GM12873 (cell line): ENCODE measurements around the gene GRB7.

Source experiments
- TF ChIP-seq, protein P1 (sequence below): IDR thresholded peaks from 2 replicates; pipeline ENCODE4 v1.5.1; 2012; ENCODE audit warnings: low read depth, mild to moderate bottlenecking, moderate library complexity, low read length, control low read depth; ENCODE audit not compliant: insufficient read depth; ENCODE audit errors: missing control alignments

The GRB7 gene

DNA sequence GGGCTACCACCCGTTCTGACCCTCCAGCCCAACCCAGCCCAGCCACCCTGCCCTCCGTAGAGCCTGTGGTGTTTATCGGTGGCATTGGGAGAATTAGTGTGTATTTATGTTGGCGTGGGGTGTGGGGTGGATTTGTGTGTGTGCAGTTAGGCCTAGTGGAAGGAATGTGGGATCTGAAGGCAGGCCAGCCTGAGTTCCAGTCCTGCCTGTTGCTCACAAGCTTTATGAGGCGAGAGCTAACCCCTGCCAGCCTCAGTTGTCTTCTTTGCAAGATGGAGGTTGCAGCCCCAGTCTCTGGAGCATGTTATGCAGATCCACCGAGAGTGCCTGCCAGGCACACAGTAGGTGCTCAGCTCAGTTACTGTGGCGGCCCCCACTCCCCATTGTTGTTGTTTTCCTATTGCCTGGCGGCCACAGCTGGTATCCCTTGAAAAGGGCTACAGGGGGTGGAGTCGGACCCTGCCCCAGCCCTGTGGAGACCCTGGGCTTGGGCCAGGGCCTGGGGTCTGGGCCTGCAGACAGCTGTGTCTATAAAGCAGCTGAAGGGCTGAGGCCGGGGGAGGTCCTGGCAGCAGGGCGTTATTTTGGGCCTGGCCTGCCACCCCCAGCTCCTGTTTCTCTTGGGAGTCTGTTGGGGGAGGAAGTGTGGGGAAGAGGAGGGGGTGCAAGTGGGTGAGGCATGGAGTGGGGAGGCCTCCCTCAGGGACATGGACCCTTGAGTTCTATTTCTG lies 32.8 kb upstream of the GRB7 start:
- TF ChIP-seq, protein P1, sequence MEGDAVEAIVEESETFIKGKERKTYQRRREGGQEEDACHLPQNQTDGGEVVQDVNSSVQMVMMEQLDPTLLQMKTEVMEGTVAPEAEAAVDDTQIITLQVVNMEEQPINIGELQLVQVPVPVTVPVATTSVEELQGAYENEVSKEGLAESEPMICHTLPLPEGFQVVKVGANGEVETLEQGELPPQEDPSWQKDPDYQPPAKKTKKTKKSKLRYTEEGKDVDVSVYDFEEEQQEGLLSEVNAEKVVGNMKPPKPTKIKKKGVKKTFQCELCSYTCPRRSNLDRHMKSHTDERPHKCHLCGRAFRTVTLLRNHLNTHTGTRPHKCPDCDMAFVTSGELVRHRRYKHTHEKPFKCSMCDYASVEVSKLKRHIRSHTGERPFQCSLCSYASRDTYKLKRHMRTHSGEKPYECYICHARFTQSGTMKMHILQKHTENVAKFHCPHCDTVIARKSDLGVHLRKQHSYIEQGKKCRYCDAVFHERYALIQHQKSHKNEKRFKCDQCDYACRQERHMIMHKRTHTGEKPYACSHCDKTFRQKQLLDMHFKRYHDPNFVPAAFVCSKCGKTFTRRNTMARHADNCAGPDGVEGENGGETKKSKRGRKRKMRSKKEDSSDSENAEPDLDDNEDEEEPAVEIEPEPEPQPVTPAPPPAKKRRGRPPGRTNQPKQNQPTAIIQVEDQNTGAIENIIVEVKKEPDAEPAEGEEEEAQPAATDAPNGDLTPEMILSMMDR = no peak

DNA sequence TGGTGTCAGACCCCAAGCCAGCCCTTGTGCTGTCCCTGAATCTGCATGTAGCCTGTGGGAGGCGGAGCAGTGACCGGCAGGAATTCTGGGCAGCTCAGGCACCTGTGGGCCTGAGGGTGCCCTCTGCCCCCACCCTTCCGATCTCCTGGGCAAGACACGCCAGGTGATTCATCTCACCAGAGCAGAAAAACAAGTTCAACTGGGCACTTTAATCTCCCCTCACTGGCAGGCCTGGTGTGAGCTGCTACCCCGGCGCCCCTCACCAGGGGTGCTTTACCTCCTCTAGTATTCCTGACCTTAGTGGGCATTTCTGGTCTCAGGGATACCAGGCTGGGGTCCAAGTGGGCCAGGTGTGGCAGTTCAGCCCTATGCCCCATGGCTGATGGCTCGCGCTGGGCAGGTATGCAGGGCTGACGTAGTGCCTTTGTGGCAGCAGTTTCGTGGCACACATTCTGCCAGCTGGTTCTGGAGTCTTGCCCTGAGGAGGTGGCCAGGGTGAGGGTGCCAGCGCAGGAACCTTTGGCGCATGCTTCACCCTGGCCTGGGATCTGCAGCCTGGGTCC lies 31.9 kb upstream of the GRB7 start:
- TF ChIP-seq, protein P1 = no peak

DNA sequence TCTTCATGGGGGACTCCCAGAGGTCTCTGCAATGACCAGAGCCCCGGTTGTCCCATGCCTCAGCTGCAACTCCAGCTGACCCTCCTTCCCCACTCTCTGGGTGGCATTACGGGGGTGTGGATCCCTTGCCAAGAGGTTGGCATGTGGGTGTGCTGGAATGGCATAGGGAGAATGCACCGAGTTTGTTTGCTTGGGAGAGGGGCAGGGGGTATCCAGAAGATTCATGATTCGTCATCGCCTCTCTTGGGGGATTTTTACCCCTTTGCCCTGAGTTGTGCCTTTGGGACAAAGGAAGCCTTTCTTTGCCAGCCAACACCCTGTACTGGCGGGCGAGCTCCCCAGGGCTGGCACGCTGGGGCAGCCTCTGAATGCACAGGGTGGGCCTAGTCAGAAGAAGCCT lies 31.4 kb upstream of the GRB7 start:
- TF ChIP-seq, protein P1 = no peak

DNA sequence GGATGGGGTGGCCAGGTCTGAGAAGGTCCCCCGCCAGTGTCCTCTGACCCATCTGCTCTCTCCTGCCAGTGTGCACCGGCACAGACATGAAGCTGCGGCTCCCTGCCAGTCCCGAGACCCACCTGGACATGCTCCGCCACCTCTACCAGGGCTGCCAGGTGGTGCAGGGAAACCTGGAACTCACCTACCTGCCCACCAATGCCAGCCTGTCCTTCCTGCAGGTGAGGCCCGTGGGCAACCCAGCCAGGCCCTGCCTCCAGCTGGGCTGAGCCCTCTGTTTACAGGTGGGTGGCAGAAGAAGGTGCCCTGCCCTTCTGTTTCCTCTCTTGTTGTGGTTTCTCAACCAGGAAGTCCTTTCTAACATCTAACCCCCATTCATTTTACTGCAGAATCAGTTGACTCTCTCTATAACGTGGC lies 30.8 kb upstream of the GRB7 start:
- TF ChIP-seq, protein P1 = no peak

DNA sequence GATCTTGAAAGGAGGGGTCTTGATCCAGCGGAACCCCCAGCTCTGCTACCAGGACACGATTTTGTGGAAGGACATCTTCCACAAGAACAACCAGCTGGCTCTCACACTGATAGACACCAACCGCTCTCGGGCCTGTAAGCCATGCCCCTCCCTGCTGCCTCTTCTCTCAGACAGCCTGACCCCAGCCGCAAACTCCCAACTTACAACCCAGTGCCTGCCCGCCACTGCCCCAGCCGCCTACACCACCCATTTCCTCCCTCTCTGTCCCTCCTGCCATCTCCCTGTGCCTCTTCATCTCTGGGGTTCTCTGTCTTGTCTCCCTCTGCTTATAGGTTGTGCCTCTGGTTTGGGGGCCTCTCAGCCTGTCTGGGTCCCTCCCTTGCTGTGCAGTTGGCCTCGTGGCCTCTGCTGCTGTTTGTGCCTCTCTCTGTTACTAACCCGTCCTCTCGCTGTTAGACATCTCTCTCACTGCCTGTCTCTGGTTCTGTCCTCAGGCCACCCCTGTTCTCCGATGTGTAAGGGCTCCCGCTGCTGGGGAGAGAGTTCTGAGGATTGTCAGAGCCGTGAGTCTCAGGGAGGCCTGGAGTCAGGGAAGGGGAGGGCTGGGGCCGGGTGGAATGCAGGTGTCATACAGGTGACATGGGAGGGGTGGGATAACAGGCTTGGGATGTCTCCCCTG lies 28.3 kb upstream of the GRB7 start:
- TF ChIP-seq, protein P1 = no peak

DNA sequence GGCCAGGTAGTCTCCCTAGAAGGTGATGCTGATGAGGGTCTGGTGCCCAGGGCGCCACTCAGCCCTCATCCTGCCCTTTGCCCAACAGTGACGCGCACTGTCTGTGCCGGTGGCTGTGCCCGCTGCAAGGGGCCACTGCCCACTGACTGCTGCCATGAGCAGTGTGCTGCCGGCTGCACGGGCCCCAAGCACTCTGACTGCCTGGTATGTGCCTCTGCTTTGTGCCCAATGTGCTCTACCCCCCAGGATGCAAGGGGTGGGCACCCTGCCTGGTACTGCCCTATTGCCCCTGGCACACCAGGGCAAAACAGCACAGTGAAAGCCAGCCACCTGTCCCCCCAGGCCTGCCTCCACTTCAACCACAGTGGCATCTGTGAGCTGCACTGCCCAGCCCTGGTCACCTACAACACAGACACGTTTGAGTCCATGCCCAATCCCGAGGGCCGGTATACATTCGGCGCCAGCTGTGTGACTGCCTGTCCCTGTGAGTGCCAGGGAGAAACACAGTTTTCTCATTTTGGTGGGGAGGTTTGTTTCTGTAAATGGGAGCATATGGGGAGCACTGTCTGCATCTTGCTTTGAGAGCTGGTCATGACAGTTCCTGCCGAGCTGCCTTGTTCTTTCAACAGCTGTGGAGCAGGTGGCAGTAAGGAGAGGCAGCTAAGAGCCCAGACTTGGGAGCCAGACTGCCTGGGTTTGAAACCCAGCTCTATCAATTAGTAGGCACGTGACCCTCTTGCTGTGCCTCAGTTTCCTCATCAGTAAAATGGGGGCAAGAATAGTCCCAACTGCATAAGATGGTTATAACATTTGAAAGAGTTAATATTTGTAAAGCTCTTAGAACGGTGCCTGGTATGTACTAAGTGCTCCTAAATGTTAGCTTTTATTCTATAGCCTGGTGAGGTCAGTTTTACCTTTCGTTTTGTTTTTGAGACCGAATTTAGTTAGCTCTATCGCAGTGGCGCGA lies 27.5 kb upstream of the GRB7 start:
- TF ChIP-seq, protein P1 = no peak
